ENCODE data around the gene ENOPH1.

- TF ChIP-seq CTCF (IDR thresholded peaks at IDR 0.05; ENCODE audit: low read length), result no peak
- no peak for TF ChIP-seq EZH2 (IDR thresholded peaks at IDR 0.05; ENCODE audit: borderline replicate concordance, low read length)
Measured at GRCh38 chr4:82508011-82508410, 77.6 kb downstream of the ENOPH1 start.
